ENCODE measurements around the gene CD44.

CD44 gene

GRCh38 chr11:35171226-35171625 is 32.3 kb downstream of the CD44 start:
- Histone ChIP-seq H3K27me3 (ENCODE audit: control insufficient read depth in 5 of 5, insufficient read depth in 4 of 5, low read length in 5 of 5) (no peaks in the 10 kb centered on the region), H3K27ac (ENCODE audit: low read depth, low read length) (no peak overlapping the region), H3K9me3 (ENCODE audit: control insufficient read depth in 5 of 5, low read length in 5 of 5) (no peaks in the 10 kb centered on the region), H3K36me3 (ENCODE audit: control insufficient read depth in 5 of 5, insufficient read depth in 5 of 5, low read length in 5 of 5) (no peaks in the 10 kb centered on the region), H3K4me3 (ENCODE audit: low read depth in 1 of 5, low read length in 5 of 5) (no peak overlapping the region), H3K4me1 (ENCODE audit: control insufficient read depth in 5 of 5, insufficient read depth in 5 of 5, low read length in 5 of 5) (peaks cover 7 to 69% (median 66%) of the 10 kb centered on the region in 5 donors), H3K9ac (ENCODE audit: low read length in 5 of 5) (no peak overlapping the region)

DNA sequence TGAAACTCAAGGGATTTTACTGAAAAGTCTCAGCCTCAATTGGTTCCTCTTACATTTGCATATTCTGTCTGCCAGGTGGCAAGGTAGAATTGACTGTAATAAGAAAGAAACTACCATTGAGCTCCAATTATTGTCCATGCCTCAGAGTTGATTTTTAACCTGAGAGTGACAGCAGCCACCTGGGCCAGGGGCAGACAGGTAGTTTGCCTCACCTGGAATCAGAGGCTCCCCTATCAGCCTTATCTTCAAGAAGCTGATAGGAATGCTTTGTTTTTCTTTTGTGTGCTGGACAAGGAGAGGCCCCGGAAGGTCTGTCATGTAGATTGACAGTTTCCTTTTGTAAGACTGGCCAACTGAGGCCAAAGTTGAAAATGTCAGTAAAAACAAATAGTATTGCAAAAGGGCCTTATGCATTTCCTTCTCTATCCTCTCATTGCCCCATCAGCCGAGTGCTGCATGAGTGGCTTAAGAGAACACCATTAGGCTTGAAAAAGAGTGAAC is 34.1 kb downstream of the CD44 start:
- Histone ChIP-seq H3K27ac (ENCODE audit: low read depth, low read length) (peak overlapping the region; percentile 35), H3K9ac (ENCODE audit: low read length in 5 of 5) (no peak overlapping the region), H3K4me3 (ENCODE audit: low read depth in 1 of 5, low read length in 5 of 5) (no peak overlapping the region), H3K36me3 (ENCODE audit: control insufficient read depth in 5 of 5, insufficient read depth in 5 of 5, low read length in 5 of 5) (peaks cover 6 to 16% (median 13%) of the 10 kb centered on the region in 5 donors), H3K27me3 (ENCODE audit: control insufficient read depth in 5 of 5, insufficient read depth in 4 of 5, low read length in 5 of 5) (no peaks in the 10 kb centered on the region), H3K4me1 (ENCODE audit: control insufficient read depth in 5 of 5, insufficient read depth in 5 of 5, low read length in 5 of 5) (peaks cover 4 to 58% (median 55%) of the 10 kb centered on the region in 5 donors), H3K9me3 (ENCODE audit: control insufficient read depth in 5 of 5, low read length in 5 of 5) (no peaks in the 10 kb centered on the region)

GRCh38 chr11:35173616-35174566 is 34.9 kb downstream of the CD44 start:
- no peaks in the 10 kb centered on the region for H3K27me3 ChIP-seq (ENCODE audit: control insufficient read depth in 5 of 5, insufficient read depth in 4 of 5, low read length in 5 of 5)
- H3K4me1 ChIP-seq (ENCODE audit: control insufficient read depth in 5 of 5, insufficient read depth in 5 of 5, low read length in 5 of 5), result peaks cover 6 to 59% (median 52%) of the 10 kb centered on the region in 5 donors
- no peak overlapping the region for H3K4me3 ChIP-seq (ENCODE audit: low read depth in 1 of 5, low read length in 5 of 5)
- peak overlapping the region; percentile 35 for H3K27ac ChIP-seq (ENCODE audit: low read depth, low read length)
- H3K36me3 ChIP-seq (ENCODE audit: control insufficient read depth in 5 of 5, insufficient read depth in 5 of 5, low read length in 5 of 5), result peaks cover 9 to 24% (median 20%) of the 10 kb centered on the region in 5 donors
- H3K9ac ChIP-seq (ENCODE audit: low read length in 5 of 5), result no peak overlapping the region
- H3K9me3 ChIP-seq (ENCODE audit: control insufficient read depth in 5 of 5, low read length in 5 of 5), result no peaks in the 10 kb centered on the region

DNA sequence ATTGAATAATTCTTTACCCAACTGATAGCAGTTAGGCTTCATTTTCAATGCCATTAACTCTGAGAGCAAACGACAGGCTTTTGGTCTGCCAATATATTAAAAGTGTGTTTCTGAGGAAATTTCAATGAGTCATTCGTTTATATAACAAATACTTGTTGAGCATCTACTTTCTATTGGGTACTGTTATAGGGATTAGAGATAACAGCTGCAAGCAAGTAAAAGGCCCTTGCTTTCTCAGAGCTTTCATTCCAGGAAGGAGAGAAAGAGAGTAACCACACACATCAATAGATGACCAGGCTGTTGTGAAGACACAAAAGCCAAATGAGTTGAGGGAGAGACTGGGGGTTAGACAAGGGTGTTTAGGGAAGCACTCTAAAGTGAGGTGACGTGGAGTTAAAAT is 35.7 kb downstream of the CD44 start:
- peak overlapping the region; percentile 22 for H3K27ac ChIP-seq (ENCODE audit: low read depth, low read length)
- H3K4me3 ChIP-seq (ENCODE audit: low read depth in 1 of 5, low read length in 5 of 5), result no peak overlapping the region
- no peaks in the 10 kb centered on the region for H3K9me3 ChIP-seq (ENCODE audit: control insufficient read depth in 5 of 5, low read length in 5 of 5)
- no peak overlapping the region for H3K9ac ChIP-seq (ENCODE audit: low read length in 5 of 5)
- H3K4me1 ChIP-seq (ENCODE audit: control insufficient read depth in 5 of 5, insufficient read depth in 5 of 5, low read length in 5 of 5), result peaks cover 6 to 64% (median 56%) of the 10 kb centered on the region in 5 donors
- H3K36me3 ChIP-seq (ENCODE audit: control insufficient read depth in 5 of 5, insufficient read depth in 5 of 5, low read length in 5 of 5), result peaks cover 9 to 30% (median 22%) of the 10 kb centered on the region in 5 donors
- no peaks in the 10 kb centered on the region for H3K27me3 ChIP-seq (ENCODE audit: control insufficient read depth in 5 of 5, insufficient read depth in 4 of 5, low read length in 5 of 5)

DNA sequence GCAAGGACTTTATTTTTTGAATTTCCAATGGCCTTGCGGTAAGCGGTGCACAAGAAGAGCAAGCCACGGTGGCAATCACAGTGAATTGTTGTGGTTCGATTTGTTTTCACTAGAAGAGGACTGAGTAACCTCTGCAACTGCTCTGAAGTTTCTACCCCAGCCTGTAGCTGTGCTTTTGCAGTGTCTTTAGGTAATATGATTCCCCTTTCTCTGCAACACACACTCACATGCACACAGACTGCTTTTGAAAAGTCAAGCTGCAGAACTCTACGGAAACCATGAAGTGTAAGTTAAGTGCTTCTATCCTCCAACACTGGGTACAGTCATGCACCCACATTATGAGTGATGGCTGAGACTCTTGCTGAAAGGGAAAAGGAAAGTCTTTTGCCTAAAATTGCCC is 38.4 kb downstream of the CD44 start:
- Histone ChIP-seq H3K4me3 (ENCODE audit: low read depth in 1 of 5, low read length in 5 of 5) (no peak overlapping the region), H3K9me3 (ENCODE audit: control insufficient read depth in 5 of 5, low read length in 5 of 5) (no peaks in the 10 kb centered on the region), H3K9ac (ENCODE audit: low read length in 5 of 5) (no peak overlapping the region), H3K27ac (ENCODE audit: low read depth, low read length) (no peak overlapping the region), H3K27me3 (ENCODE audit: control insufficient read depth in 5 of 5, insufficient read depth in 4 of 5, low read length in 5 of 5) (no peaks in the 10 kb centered on the region), H3K4me1 (ENCODE audit: control insufficient read depth in 5 of 5, insufficient read depth in 5 of 5, low read length in 5 of 5) (peaks cover 2 to 51% (median 48%) of the 10 kb centered on the region in 5 donors), H3K36me3 (ENCODE audit: control insufficient read depth in 5 of 5, insufficient read depth in 5 of 5, low read length in 5 of 5) (peaks cover 12 to 47% (median 24%) of the 10 kb centered on the region in 5 donors)

- Histone ChIP-seq H3K27me3 (ENCODE audit: control insufficient read depth in 5 of 5, insufficient read depth in 4 of 5, low read length in 5 of 5) (no peaks in the 10 kb centered on the region), H3K4me3 (ENCODE audit: low read depth in 1 of 5, low read length in 5 of 5) (no peak overlapping the region), H3K9ac (ENCODE audit: low read length in 5 of 5) (no peak overlapping the region), H3K9me3 (ENCODE audit: control insufficient read depth in 5 of 5, low read length in 5 of 5) (no peaks in the 10 kb centered on the region), H3K27ac (ENCODE audit: low read depth, low read length) (no peak overlapping the region), H3K4me1 (ENCODE audit: control insufficient read depth in 5 of 5, insufficient read depth in 5 of 5, low read length in 5 of 5) (peaks cover 2 to 44% (median 42%) of the 10 kb centered on the region in 5 donors), H3K36me3 (ENCODE audit: control insufficient read depth in 5 of 5, insufficient read depth in 5 of 5, low read length in 5 of 5) (peaks cover 16 to 52% (median 28%) of the 10 kb centered on the region in 5 donors)
These were observed 39.3 kb downstream of the CD44 start for GRCh38 chr11:35178067-35178805.

DNA sequence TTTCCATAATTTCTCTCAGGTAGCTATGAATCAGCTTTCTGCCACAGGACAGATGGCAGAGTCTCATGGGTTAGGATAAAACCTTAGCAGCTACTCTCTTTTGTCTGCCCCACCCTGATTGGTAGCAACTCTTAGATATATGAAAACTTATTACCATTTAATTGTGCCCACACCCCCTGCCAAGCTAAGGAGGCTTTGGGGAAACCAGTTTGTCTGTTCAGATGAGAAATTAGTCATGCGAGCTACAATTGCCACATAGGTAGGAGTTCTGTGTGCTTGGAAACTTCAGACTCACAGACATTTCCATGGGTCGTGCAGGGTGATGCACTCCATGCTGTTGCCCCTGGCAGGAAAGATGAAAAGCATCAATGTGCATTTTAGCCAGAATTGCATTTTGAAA is 39.9 kb downstream of the CD44 start:
- peaks cover 2 to 38% (median 36%) of the 10 kb centered on the region in 5 donors for H3K4me1 ChIP-seq (ENCODE audit: control insufficient read depth in 5 of 5, insufficient read depth in 5 of 5, low read length in 5 of 5)
- no peak overlapping the region for H3K9ac ChIP-seq (ENCODE audit: low read length in 5 of 5)
- no peaks in the 10 kb centered on the region for H3K9me3 ChIP-seq (ENCODE audit: control insufficient read depth in 5 of 5, low read length in 5 of 5)
- H3K4me3 ChIP-seq (ENCODE audit: low read depth in 1 of 5, low read length in 5 of 5), result no peak overlapping the region
- H3K27me3 ChIP-seq (ENCODE audit: control insufficient read depth in 5 of 5, insufficient read depth in 4 of 5, low read length in 5 of 5), result no peaks in the 10 kb centered on the region
- H3K27ac ChIP-seq (ENCODE audit: low read depth, low read length), result no peak overlapping the region
- peaks cover 17 to 54% (median 28%) of the 10 kb centered on the region in 5 donors for H3K36me3 ChIP-seq (ENCODE audit: control insufficient read depth in 5 of 5, insufficient read depth in 5 of 5, low read length in 5 of 5)

DNA sequence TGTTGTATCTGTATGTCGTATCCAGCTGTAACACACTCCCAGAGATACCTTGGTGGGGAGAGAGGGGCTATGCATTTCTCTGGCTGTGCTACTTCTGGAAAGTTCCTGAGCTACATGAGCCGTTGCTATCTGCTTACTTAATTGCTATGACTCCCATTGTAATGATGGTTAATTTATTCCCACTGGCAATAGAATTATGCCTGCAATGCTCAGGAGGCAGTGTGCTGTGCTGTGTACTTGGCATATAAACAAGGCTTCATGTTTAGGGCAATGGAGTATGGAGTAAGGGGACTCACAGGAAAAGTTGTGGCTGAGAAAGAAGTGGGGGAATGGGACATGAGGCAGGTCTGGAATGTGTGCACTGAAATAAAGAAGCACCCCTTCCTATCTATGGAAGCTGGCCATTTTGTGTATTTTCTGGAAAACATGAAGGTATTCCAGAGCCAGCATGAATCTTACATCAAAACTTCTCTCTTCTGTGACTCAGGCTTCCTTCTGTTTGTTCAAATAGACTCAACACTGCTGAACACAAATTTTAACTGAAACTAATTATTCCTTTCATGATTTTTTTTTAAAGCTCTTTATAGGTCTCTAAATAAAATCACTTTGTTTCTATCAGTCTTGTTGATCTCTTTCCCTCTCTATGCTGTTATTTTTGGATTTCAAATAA is 40.6 kb downstream of the CD44 start:
- Histone ChIP-seq H3K9me3 (ENCODE audit: control insufficient read depth in 5 of 5, low read length in 5 of 5) (no peaks in the 10 kb centered on the region), H3K4me3 (ENCODE audit: low read depth in 1 of 5, low read length in 5 of 5) (no peak overlapping the region), H3K27me3 (ENCODE audit: control insufficient read depth in 5 of 5, insufficient read depth in 4 of 5, low read length in 5 of 5) (no peaks in the 10 kb centered on the region), H3K4me1 (ENCODE audit: control insufficient read depth in 5 of 5, insufficient read depth in 5 of 5, low read length in 5 of 5) (peaks cover 2 to 30% (median 29%) of the 10 kb centered on the region in 5 donors), H3K9ac (ENCODE audit: low read length in 5 of 5) (no peak overlapping the region), H3K27ac (ENCODE audit: low read depth, low read length) (peak overlapping the region; percentile 15), H3K36me3 (ENCODE audit: control insufficient read depth in 5 of 5, insufficient read depth in 5 of 5, low read length in 5 of 5) (peaks cover 19 to 59% (median 28%) of the 10 kb centered on the region in 5 donors)

DNA sequence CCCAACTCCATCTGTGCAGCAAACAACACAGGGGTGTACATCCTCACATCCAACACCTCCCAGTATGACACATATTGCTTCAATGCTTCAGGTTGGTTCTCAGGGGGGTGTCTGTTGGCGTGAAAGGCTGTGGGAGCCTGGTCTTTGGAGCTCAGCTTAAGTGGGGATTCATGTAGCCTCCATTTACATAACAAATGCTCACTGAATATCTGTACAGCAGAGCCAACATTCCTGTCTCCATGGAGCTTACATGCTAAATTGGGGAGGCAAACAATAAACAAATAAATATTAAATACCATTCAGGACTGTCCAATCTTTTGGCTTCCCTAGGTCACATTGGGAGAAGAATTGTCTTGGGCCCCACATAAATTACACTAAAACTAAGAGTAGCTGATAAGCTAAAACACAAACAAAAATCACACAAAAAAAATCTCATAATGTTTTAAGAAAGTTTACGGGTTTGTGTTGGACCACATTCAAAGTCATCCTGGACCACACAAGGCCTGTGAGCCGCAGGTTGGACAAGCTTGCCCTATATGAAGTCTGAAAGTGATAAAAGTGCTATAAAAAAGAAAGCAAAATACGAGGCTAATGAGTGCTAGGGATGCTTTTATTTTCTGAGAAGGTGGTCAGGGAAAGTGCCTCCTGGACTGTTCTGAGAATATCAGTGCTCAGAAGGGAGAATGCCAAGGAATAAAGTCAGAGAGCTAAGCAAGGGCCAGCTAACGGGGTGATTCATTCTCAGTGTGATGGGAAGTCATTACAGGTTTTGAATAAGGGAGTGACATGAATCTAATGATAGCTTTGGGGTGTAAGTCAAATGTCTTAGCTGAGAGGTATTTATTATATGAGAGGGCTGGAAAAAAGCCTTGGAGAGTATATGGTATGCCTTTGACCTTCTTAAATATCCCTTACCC is 41.6 kb downstream of the CD44 start:
- Histone ChIP-seq H3K36me3 (ENCODE audit: control insufficient read depth in 5 of 5, insufficient read depth in 5 of 5, low read length in 5 of 5) (peaks cover 22 to 68% (median 28%) of the 10 kb centered on the region in 5 donors), H3K4me1 (ENCODE audit: control insufficient read depth in 5 of 5, insufficient read depth in 5 of 5, low read length in 5 of 5) (peaks cover 2 to 24% (median 23%) of the 10 kb centered on the region in 5 donors), H3K27me3 (ENCODE audit: control insufficient read depth in 5 of 5, insufficient read depth in 4 of 5, low read length in 5 of 5) (no peaks in the 10 kb centered on the region), H3K4me3 (ENCODE audit: low read depth in 1 of 5, low read length in 5 of 5) (no peak overlapping the region), H3K9me3 (ENCODE audit: control insufficient read depth in 5 of 5, low read length in 5 of 5) (no peaks in the 10 kb centered on the region), H3K27ac (ENCODE audit: low read depth, low read length) (peak overlapping the region; percentile 41), H3K9ac (ENCODE audit: low read length in 5 of 5) (no peak overlapping the region)

Measured in subcutaneous abdominal adipose tissue (tissue), 5 donors.